H1 (cell line): ENCODE data around the gene SLC9A3. TPM values are rescaled to one million over a fixed set of nuclear protein-coding genes. Genes with fewer than 3 reads are reported as not detected.

Source experiments
- CTCF ChIA-PET: fragments of 300-600 bp; sonication (Branson Sonifier 250); formaldehyde crosslinking; loops from one replicate; lab custom pipeline; 2021; ENCODE audit not compliant: partially characterized antibody; lab: Charles Lee
- POLR2A ChIA-PET: fragments of 300-600 bp; sonication (Branson Sonifier 250); formaldehyde crosslinking; loops from one replicate; lab custom pipeline; 2021; ENCODE audit warnings: inconsistent platforms; ENCODE audit not compliant: partially characterized antibody; lab: Charles Lee
- DNase-seq, 2 experiments: peaks; one replicate each; pipeline versions ENCODE4 v3.0.0 to v3.0.0-alpha.2; 2010 to 2022; ENCODE audit warnings: low spot score in 2 of 2, low read depth in 1 of 2, mixed read lengths in 1 of 2
- FAIRE-seq: peaks from 2 replicates; lab custom pipeline; 2011; peaks lifted over from hg19 to GRCh38; lab: Jason Lieb, UNC
- H2AFZ ChIP-seq: 2 replicates; pipeline ENCODE4 v1.8.1; 2012; ENCODE audit warnings: low read length, inconsistent platforms
- H2AK5ac ChIP-seq: 2 replicates; pipeline ENCODE4 v1.6.1; 2013; ENCODE audit warnings: low read depth, low read length
- H2BK120ac ChIP-seq: replicated peaks from 2 replicates; pipeline ENCODE3; 2013; ENCODE audit warnings: low read depth, low read length, inconsistent platforms
- H2BK12ac ChIP-seq: 2 replicates; pipeline ENCODE4 v1.6.1; 2013; ENCODE audit warnings: low read depth, low read length
- H2BK15ac ChIP-seq: 2 replicates; pipeline ENCODE4 v1.6.1; 2013; ENCODE audit warnings: low read length
- H2BK20ac ChIP-seq: 2 replicates; pipeline ENCODE4 v1.6.1; 2013; ENCODE audit warnings: low read length
- H2BK5ac ChIP-seq: 2 replicates; pipeline ENCODE4 v1.6.1; 2013; ENCODE audit warnings: low read depth, low read length
- H3K14ac ChIP-seq: 2 replicates; pipeline ENCODE4 v1.6.1; 2013; ENCODE audit warnings: inconsistent platforms; ENCODE audit not compliant: insufficient read length
- H3K18ac ChIP-seq: 2 replicates; pipeline ENCODE4 v1.6.1; 2013; ENCODE audit warnings: low read length; ENCODE audit errors: extremely low read depth
- H3K23ac ChIP-seq: 2 replicates; pipeline ENCODE4 v1.6.1; 2013; ENCODE audit warnings: inconsistent platforms; ENCODE audit not compliant: insufficient read length
- H3K23me2 ChIP-seq: 2 replicates; pipeline ENCODE4 v1.6.1; 2013; ENCODE audit warnings: low read depth, low read length
- H3K27ac ChIP-seq: 2 replicates; pipeline ENCODE4 v1.6.1; 2011; ENCODE audit warnings: low read depth, low read length, inconsistent platforms
- H3K27me3 ChIP-seq, 4 experiments: replicated peaks in 1 of 4; 1 replicate in 1 of 4; 2 replicates in 3 of 4; pipeline versions ENCODE4 v1.6.1 to v1.8.1; 2011 to 2013; ENCODE audit warnings: low read length in 3 of 4, mild to moderate bottlenecking in 3 of 4, inconsistent platforms in 2 of 4, mixed read lengths in 2 of 4, moderate library complexity in 1 of 4; ENCODE audit not compliant: control insufficient read depth in 3 of 4, insufficient read depth in 3 of 4; ENCODE audit errors: extremely low read depth in 1 of 4
- H3K36me3 ChIP-seq, 4 experiments: 2 replicates each; pipeline versions ENCODE4 v1.6.1 to v1.8.1; 2011 to 2013; ENCODE audit warnings: mild to moderate bottlenecking in 4 of 4, low read length in 3 of 4, moderate library complexity in 2 of 4, control low read depth in 1 of 4, inconsistent platforms in 1 of 4; ENCODE audit not compliant: insufficient read depth in 4 of 4, control insufficient read depth in 2 of 4
- H3K4ac ChIP-seq: replicated peaks from 2 replicates; pipeline ENCODE3; 2013; ENCODE audit warnings: low read length, low read depth, mixed read lengths, inconsistent platforms; ENCODE audit not compliant: insufficient read length
- H3K4me1 ChIP-seq, 4 experiments: replicated peaks in 1 of 4; 1 replicate in 1 of 4; 2 replicates in 3 of 4; pipeline versions ENCODE4 v1.6.1 to v1.8.1; 2011 to 2013; ENCODE audit warnings: low read length in 3 of 4, inconsistent platforms in 2 of 4, mixed read lengths in 1 of 4; ENCODE audit not compliant: insufficient read depth in 4 of 4, control insufficient read depth in 3 of 4
- H3K4me2 ChIP-seq, 2 experiments: 2 replicates each; pipeline versions ENCODE4 v1.6.1 to v1.8.1; 2011 to 2013; ENCODE audit warnings: low read depth in 2 of 2, low read length in 2 of 2, control low read depth in 1 of 2, inconsistent platforms in 1 of 2, mild to moderate bottlenecking in 1 of 2; ENCODE audit not compliant: insufficient read depth in 1 of 2
- H3K4me3 ChIP-seq, 4 experiments: fragments of 200-600, 300-600 bp in 1 of 4; sonication (generic), shearing (Covaris generic), sonication (Bioruptor Twin) in 1 of 4; 2 replicates each; pipeline versions ENCODE4 v1.5.1 to v1.8.1; 2011 to 2016; ENCODE audit warnings: low read length in 4 of 4, low read depth in 3 of 4, control low read depth in 2 of 4, inconsistent platforms in 2 of 4, mild to moderate bottlenecking in 2 of 4, mixed read lengths in 1 of 4, moderate library complexity in 1 of 4; ENCODE audit not compliant: insufficient read depth in 2 of 4; ENCODE audit errors: extremely low read depth in 1 of 4
- H3K56ac ChIP-seq: replicated peaks from 2 replicates; pipeline ENCODE3; 2013; ENCODE audit warnings: low read depth, mild to moderate bottlenecking, mixed read lengths, low read length, inconsistent platforms; ENCODE audit not compliant: insufficient read length
- H3K79me1 ChIP-seq: 2 replicates; pipeline ENCODE4 v1.6.1; 2013; ENCODE audit warnings: low read depth, low read length, control low read depth
- H3K79me2 ChIP-seq, 2 experiments: 2 replicates each; pipeline versions ENCODE4 v1.6.1 to v1.8.1; 2012 to 2013; ENCODE audit warnings: low read length in 2 of 2, mild to moderate bottlenecking in 2 of 2, inconsistent platforms in 1 of 2; ENCODE audit not compliant: insufficient read depth in 2 of 2, control insufficient read depth in 1 of 2
- H3K9ac ChIP-seq, 4 experiments: replicated peaks in 1 of 4; 1 replicate in 1 of 4; 2 replicates in 3 of 4; pipeline versions ENCODE4 v1.6.1 to v1.8.1; 2011 to 2013; ENCODE audit warnings: low read depth in 3 of 4, low read length in 3 of 4, control low read depth in 2 of 4, mild to moderate bottlenecking in 2 of 4, moderate library complexity in 2 of 4, inconsistent platforms in 1 of 4; ENCODE audit errors: extremely low read depth in 1 of 4
- H3K9me3 ChIP-seq, 2 experiments: 2 replicates each; pipeline versions ENCODE4 v1.6.1 to v1.8.1; 2012 to 2013; ENCODE audit warnings: mild to moderate bottlenecking in 2 of 2, moderate library complexity in 2 of 2, control low read depth in 1 of 2, inconsistent platforms in 1 of 2, low read depth in 1 of 2, low read length in 1 of 2, mixed read lengths in 1 of 2; ENCODE audit not compliant: insufficient read depth in 2 of 2
- H4K20me1 ChIP-seq, 2 experiments: replicated peaks in 1 of 2; 2 replicates each; pipeline versions ENCODE3 to v1.8.1; 2011 to 2013; ENCODE audit warnings: inconsistent platforms in 2 of 2, low read length in 2 of 2, mild to moderate bottlenecking in 1 of 2; ENCODE audit not compliant: insufficient read depth in 2 of 2, control insufficient read depth in 1 of 2
- H4K5ac ChIP-seq: 2 replicates; pipeline ENCODE4 v1.6.1; 2013; ENCODE audit warnings: low read length, low read depth, mixed read lengths, inconsistent platforms; ENCODE audit not compliant: insufficient read length
- H4K8ac ChIP-seq: 2 replicates; pipeline ENCODE4 v1.8.0; 2013; ENCODE audit warnings: mild to moderate bottlenecking, moderate library complexity, low read length, inconsistent platforms; ENCODE audit not compliant: insufficient read depth; ENCODE audit errors: extremely low read depth
- H4K91ac ChIP-seq: replicated peaks from 2 replicates; pipeline ENCODE3; 2013; ENCODE audit warnings: low read length, mixed read lengths, inconsistent platforms; ENCODE audit not compliant: insufficient read length
- RBBP5 ChIP-seq: IDR thresholded peaks from 2 replicates; pipeline ENCODE4 v1.7.1; 2012; ENCODE audit warnings: low read depth, mild to moderate bottlenecking, inconsistent platforms, low read length, moderate library complexity, borderline replicate concordance
- SP2 ChIP-seq: IDR thresholded peaks from 2 replicates; pipeline ENCODE4 v1.6.1; 2012; ENCODE audit warnings: mild to moderate bottlenecking, low read length, inconsistent platforms
- ZNF274 ChIP-seq: IDR thresholded peaks from 2 replicates; pipeline ENCODE4 v1.7.0; 2012; ENCODE audit warnings: low read length, borderline replicate concordance; ENCODE audit errors: extremely low read depth
- WGBS, 2 experiments: shearing (Covaris generic) in 1 of 2; methylation state at CpG; one replicate each; pipeline versions ENCODE4 v1.1.6 to v1.1.7; 2013 to 2015; ENCODE audit warnings: low lambda C conversion rate in 2 of 2, mixed read lengths in 2 of 2, inconsistent platforms in 1 of 2, low coverage in 1 of 2, missing lambda C conversion rate in 1 of 2; ENCODE audit not compliant: insufficient replicate concordance in 2 of 2, insufficient coverage in 1 of 2, insufficient read length in 1 of 2; ENCODE audit errors: extremely low coverage in 1 of 2, missing lambda C conversion rate in 1 of 2; 5-methylcytosine and 5-hydroxymethylcytosine counted together
- polyA plus RNA-seq, 7 experiments: library from polyadenylated mRNA; depleted of rRNA in 3 of 7; stranded (reverse) in 5 of 7; unstranded in 2 of 7; fragments of >200 nt in 5 of 7; fragments of 200-250 nt in 2 of 7; gene quantifications; 1 replicate in 5 of 7; 2 replicates in 1 of 7; 4 replicates in 1 of 7; pipeline versions ENCODE4 v1.2.1 to v1.2.3, GENCODE V29; 2011 to 2013; ENCODE audit warnings: missing spikeins in 2 of 7, mixed read lengths in 2 of 7
- total RNA-seq: library from RNA; stranded (reverse); fragmentation: NEBNext Ultra II Directional; extraction: Animal tissue kit (Norgen Biotek cat#: 25700); gene quantifications from 2 replicates; pipeline ENCODE4 v1.2.1, GENCODE V29; 2021

The SLC9A3 gene
- total and polyA plus RNA-seq, 2 of the 8 experiments (the other 6 are each of a cell fraction or from before 2014, with no cell fraction given) = 0.95 to 1.0 TPM

DNA sequence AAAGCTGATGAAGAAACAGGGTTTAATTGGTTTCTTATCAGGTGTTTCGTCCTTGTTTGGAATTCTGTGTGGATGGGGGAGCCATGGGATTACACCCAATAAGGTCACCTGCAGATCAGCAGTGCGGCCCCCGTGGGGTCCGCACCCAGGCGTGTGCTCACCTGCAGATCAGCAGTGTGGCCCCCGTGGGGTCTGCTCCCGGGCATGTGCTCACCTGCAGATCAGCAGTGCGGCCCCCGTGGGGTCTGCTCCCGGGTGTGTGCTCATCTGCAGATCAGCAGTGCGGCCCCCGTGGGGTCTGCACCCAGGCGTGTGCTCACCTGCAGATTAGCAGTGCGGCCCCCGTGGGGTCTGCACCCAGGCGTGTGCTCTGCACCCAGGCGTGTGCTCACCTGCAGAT lies 46.2 kb upstream of the SLC9A3 start:
- H3K27me3 ChIP-seq = peaks cover 2 to 12% (median 6%) of the 10 kb centered on the region in 4 experiments; a peak in 5 of 7 replicates

More for the DNA sequence above, 46.2 kb upstream of the SLC9A3 start:
- CTCF ChIA-PET = no interaction called here
- Histone ChIP-seq H3K23me2 (no peaks in the 10 kb centered on the region), H3K14ac (no peak overlapping the region), H4K20me1 (no peaks in the 10 kb centered on the region), H2BK20ac (no peak overlapping the region), H3K4me1 (no peaks in the 10 kb centered on the region), H3K56ac (no peak overlapping the region), H3K27ac (no peak overlapping the region), H3K79me2 (no peaks in the 10 kb centered on the region), H3K18ac (no peak overlapping the region), H3K4me2 (no peak overlapping the region), H3K4me3 (no peak overlapping the region), H3K9me3 (no peaks in the 10 kb centered on the region), H4K8ac (no peak overlapping the region), H3K23ac (no peak overlapping the region)
- 92% methylated on average over 17 of the region's 17 CpGs; no CpG with 5 or more reads in 1 of the 2 experiments for WGBS, 2 experiments
- DNase-seq (no peak), FAIRE-seq (no peak)
- POLR2A ChIA-PET = no interaction called here
- no peak for TF ChIP-seq SP2
- no peak for TF ChIP-seq RBBP5
- TF ChIP-seq ZNF274 = no peak
- TF ChIP-seq, all 59 proteins: peak for 0
- Histone ChIP-seq H4K91ac (no peak overlapping the region), H3K36me3 (no peaks in the 10 kb centered on the region), H2BK12ac (no peak overlapping the region), H2AK5ac (no peak overlapping the region), H2AFZ (no peak overlapping the region), H4K5ac (no peak overlapping the region), H2BK5ac (no peak overlapping the region), H2BK15ac (no peak overlapping the region), H2BK120ac (no peak overlapping the region), H3K79me1 (no peaks in the 10 kb centered on the region), H3K4ac (no peak overlapping the region), H3K9ac (no peak overlapping the region)
